SK-N-SH treated with all-trans-retinoic acid at 6 μM for 48 hours (cell line): ENCODE measurements around the gene B3GALT5.

Experiments
- ARNTL ChIP-seq: fragments of 450-650 bp; formaldehyde crosslinking; IDR thresholded peaks from 2 replicates; pipeline ENCODE4 v1.5.0; 2020; ENCODE audit warnings: low read depth, mild to moderate bottlenecking, moderate library complexity, borderline replicate concordance
- CREB5 ChIP-seq: fragments of 250-450 bp; sonication (Bioruptor Pico); IDR thresholded peaks from 2 replicates; pipeline ENCODE4 v1.5.1; 2020; ENCODE audit warnings: low read depth, mild to moderate bottlenecking, moderate library complexity
- CSDC2 ChIP-seq: fragments of 250-450 bp; sonication (Bioruptor Pico); IDR thresholded peaks from 2 replicates; pipeline ENCODE4 v1.5.0; 2020; ENCODE audit warnings: mild to moderate bottlenecking, moderate library complexity
- GLIS3 ChIP-seq: fragments of 250-450 bp; sonication (Bioruptor Pico); IDR thresholded peaks from 2 replicates; pipeline ENCODE4 v1.5.0; 2020; ENCODE audit warnings: mild to moderate bottlenecking, moderate library complexity
- OSR1 ChIP-seq: fragments of 250-450 bp; sonication (Bioruptor Pico); IDR thresholded peaks from 2 replicates; pipeline ENCODE4 v1.8.0; 2022; ENCODE audit warnings: moderate library complexity, mild to moderate bottlenecking, inconsistent platforms
- SNAI2 ChIP-seq: fragments of 250-450 bp; sonication (Bioruptor Pico); IDR thresholded peaks from 2 replicates; pipeline ENCODE4 v1.5.0; 2020; ENCODE audit warnings: mild to moderate bottlenecking, moderate library complexity
- ZC3H10 ChIP-seq: fragments of 250-450 bp; sonication (Bioruptor Pico); IDR thresholded peaks from 2 replicates; pipeline ENCODE4 v1.5.1; 2021; ENCODE audit warnings: mild to moderate bottlenecking, moderate library complexity
- ZFP30 ChIP-seq: fragments of 450-650 bp; formaldehyde crosslinking; IDR thresholded peaks from 2 replicates; pipeline ENCODE4 v1.5.0; 2022; ENCODE audit warnings: mild to moderate bottlenecking, moderate library complexity
- ZNF70 ChIP-seq: fragments of 450-650 bp; formaldehyde crosslinking; IDR thresholded peaks from 2 replicates; pipeline ENCODE4 v1.5.0; 2020; ENCODE audit warnings: mild to moderate bottlenecking, moderate library complexity
- ZNF8 ChIP-seq: fragments of 450-650 bp; formaldehyde crosslinking; IDR thresholded peaks from 2 replicates; pipeline ENCODE4 v1.5.0; 2020; ENCODE audit warnings: mild to moderate bottlenecking, moderate library complexity
- TF ChIP-seq, protein P1 (sequence below): fragments of 250-450 bp; sonication (Bioruptor Pico); IDR thresholded peaks from 2 replicates; pipeline ENCODE4 v1.8.0; 2020; ENCODE audit warnings: mild to moderate bottlenecking, moderate library complexity, borderline replicate concordance
- TF ChIP-seq, protein P2 (sequence below): fragments of 250-450 bp; sonication (Bioruptor Pico); IDR thresholded peaks from 2 replicates; pipeline ENCODE4 v1.5.0; 2020; ENCODE audit warnings: mild to moderate bottlenecking, moderate library complexity
- TF ChIP-seq, protein P3 (sequence below): fragments of 250-450 bp; sonication (Bioruptor Pico); IDR thresholded peaks from 2 replicates; pipeline ENCODE4 v1.8.0; 2021; ENCODE audit warnings: low read depth, mild to moderate bottlenecking, moderate library complexity, borderline replicate concordance

- TF ChIP-seq, protein P1, sequence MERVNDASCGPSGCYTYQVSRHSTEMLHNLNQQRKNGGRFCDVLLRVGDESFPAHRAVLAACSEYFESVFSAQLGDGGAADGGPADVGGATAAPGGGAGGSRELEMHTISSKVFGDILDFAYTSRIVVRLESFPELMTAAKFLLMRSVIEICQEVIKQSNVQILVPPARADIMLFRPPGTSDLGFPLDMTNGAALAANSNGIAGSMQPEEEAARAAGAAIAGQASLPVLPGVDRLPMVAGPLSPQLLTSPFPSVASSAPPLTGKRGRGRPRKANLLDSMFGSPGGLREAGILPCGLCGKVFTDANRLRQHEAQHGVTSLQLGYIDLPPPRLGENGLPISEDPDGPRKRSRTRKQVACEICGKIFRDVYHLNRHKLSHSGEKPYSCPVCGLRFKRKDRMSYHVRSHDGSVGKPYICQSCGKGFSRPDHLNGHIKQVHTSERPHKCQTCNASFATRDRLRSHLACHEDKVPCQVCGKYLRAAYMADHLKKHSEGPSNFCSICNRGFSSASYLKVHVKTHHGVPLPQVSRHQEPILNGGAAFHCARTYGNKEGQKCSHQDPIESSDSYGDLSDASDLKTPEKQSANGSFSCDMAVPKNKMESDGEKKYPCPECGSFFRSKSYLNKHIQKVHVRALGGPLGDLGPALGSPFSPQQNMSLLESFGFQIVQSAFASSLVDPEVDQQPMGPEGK (CRISPR knock-in tag), result no peak
- TF ChIP-seq ARNTL (CRISPR knock-in tag) (no peak), CREB5 (CRISPR knock-in tag) (no peak), ZFP30 (no peak), OSR1 (CRISPR knock-in tag) (no peak), ZNF8 (CRISPR knock-in tag) (no peak), ZNF70 (no peak), CSDC2 (CRISPR knock-in tag) (no peak), SNAI2 (CRISPR knock-in tag) (no peak), ZC3H10 (CRISPR knock-in tag) (no peak), GLIS3 (CRISPR knock-in tag) (no peak)
- TF ChIP-seq, protein P2, sequence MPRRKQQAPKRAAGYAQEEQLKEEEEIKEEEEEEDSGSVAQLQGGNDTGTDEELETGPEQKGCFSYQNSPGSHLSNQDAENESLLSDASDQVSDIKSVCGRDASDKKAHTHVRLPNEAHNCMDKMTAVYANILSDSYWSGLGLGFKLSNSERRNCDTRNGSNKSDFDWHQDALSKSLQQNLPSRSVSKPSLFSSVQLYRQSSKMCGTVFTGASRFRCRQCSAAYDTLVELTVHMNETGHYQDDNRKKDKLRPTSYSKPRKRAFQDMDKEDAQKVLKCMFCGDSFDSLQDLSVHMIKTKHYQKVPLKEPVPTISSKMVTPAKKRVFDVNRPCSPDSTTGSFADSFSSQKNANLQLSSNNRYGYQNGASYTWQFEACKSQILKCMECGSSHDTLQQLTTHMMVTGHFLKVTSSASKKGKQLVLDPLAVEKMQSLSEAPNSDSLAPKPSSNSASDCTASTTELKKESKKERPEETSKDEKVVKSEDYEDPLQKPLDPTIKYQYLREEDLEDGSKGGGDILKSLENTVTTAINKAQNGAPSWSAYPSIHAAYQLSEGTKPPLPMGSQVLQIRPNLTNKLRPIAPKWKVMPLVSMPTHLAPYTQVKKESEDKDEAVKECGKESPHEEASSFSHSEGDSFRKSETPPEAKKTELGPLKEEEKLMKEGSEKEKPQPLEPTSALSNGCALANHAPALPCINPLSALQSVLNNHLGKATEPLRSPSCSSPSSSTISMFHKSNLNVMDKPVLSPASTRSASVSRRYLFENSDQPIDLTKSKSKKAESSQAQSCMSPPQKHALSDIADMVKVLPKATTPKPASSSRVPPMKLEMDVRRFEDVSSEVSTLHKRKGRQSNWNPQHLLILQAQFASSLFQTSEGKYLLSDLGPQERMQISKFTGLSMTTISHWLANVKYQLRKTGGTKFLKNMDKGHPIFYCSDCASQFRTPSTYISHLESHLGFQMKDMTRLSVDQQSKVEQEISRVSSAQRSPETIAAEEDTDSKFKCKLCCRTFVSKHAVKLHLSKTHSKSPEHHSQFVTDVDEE (CRISPR knock-in tag), result no peak
- TF ChIP-seq, protein P3, sequence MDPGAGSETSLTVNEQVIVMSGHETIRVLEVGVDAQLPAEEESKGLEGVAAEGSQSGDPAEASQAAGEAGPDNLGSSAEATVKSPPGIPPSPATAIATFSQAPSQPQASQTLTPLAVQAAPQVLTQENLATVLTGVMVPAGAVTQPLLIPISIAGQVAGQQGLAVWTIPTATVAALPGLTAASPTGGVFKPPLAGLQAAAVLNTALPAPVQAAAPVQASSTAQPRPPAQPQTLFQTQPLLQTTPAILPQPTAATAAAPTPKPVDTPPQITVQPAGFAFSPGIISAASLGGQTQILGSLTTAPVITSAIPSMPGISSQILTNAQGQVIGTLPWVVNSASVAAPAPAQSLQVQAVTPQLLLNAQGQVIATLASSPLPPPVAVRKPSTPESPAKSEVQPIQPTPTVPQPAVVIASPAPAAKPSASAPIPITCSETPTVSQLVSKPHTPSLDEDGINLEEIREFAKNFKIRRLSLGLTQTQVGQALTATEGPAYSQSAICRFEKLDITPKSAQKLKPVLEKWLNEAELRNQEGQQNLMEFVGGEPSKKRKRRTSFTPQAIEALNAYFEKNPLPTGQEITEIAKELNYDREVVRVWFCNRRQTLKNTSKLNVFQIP (CRISPR knock-in tag), result no peak
These were observed 54.7 kb downstream of the B3GALT5 start for GRCh38 chr21:39667353-39667891.
